Stimulated activated CD4-positive, alpha-beta T cell treated with anti-CD3 and anti-CD28 coated beads, Interleukin-1b, Interleukin-23, amount 100 ng/mL, for 1 hour (primary cell): Measurements from ENCODE around the gene NR1D1.
A peak's percentile ranks its signal among the peaks of the same experiment; 100 is the strongest.

Experiments
- DNase-seq, 2 donors: peaks; one replicate each; pipeline ENCODE4 v3.0.0-alpha.2; 2020; ENCODE audit warnings: low read depth in 2 of 2

NR1D1 gene

DNA sequence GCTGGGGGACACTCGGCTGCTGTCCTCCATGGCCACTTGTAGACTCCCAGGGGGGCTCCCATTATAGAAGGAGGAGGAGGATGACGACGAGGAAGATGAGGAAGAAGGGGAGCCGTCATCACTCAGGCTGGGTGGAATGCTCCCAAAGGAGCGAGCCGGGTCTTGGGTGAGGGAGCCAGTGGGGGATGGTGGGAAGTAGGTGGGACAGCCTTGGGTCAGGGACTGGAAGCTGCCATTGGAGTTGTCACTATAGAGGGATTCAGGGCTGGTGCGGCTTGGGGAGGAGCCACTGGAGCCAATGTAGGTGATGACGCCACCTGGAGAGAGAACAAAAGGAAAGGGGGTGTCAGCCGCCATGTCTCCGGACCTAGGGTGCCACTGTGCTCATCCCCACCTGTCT, 3.3 kb downstream of the NR1D1 start:
- no peak for DNase-seq

DNA sequence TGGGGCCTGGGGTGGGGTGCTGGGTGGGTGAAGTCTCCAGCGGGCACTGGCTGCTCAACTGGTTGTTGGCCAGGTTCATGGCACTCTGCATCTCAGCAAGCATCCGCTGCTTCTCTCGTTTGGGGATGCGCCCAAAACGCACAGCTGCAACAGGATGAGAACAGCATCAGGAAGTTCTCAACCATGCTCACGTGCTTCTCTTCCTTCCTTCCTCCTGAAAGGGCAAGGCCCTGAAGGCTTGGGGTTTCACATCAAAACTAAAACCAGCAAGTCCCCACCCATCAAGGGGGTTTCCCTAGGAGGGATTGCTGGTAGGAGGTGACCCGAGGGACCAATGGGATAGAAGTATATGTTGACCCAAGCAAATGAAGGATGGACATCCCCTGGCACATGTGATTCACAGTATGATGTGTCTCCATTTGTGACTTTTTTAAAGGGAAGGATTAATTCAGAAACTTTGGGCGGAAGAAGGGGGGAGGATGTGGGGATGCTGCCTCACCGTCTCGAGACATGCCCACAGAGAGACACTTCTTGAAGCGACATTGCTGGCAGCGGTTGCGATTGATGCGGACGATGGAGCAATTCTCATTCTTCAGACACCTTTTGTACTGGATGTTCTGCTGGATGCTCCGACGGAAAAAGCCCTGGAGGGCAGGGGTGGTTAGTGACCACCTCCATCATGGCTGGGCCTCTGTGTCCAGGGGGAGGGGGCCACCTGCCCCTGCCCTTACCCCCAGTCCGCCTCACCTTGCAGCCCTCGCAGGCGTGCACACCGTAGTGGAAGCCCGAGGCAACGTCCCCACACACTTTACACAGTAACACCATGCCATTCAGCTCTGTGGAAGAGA, 4.2 kb downstream of the NR1D1 start:
- peak; percentile 46 to 63 for DNase-seq

DNA sequence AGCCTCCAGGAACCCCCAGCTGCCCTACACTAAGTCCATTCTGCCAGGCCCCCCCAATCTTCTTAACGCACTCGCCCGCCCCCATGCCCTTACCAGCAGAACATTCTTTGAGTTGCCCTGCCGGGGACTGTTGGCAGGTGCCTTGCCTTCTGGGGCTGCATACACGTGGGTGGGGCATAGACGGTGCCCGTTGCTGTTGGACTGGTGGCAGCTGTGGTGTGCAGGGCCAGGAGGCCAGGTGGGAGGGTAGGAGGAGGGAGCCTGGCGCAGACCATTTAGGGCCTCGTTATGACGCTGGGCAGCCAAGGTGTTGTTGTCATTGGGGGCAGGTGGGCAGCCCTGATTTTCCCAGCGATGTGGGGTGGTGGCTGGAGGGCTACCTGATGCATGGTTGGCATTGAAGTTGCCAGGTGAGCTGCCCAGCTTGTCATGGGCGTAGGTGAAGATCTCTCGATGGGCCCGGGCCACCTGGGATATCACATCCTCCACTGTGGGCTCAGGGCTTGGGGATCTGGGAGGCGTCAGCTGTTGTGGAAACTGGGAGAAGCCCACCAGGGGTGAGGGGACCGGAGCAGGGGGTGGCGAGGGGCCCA, 4.9 kb downstream of the NR1D1 start:
- DNase-seq: no peak

DNA sequence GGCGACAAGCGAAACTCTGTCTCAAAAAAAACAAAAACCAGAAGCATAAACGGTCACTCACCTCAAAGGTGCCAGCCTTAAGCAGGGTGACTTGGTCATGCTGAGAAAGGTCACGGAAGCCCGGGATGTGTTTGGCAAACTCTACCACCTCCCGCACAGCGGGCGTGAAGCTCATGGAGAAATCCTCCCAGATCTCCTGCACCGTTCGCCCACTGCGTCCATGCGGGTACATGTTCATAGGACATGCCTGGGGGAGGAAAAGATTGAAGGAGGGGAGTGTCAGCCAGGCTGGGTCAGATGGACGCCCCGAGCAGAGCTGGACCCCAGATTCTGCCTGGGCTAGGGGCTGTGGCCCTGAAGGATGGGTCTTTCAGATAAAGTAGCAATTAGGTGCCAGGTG, 5.5 kb downstream of the NR1D1 start:
- no peak for DNase-seq

DNA sequence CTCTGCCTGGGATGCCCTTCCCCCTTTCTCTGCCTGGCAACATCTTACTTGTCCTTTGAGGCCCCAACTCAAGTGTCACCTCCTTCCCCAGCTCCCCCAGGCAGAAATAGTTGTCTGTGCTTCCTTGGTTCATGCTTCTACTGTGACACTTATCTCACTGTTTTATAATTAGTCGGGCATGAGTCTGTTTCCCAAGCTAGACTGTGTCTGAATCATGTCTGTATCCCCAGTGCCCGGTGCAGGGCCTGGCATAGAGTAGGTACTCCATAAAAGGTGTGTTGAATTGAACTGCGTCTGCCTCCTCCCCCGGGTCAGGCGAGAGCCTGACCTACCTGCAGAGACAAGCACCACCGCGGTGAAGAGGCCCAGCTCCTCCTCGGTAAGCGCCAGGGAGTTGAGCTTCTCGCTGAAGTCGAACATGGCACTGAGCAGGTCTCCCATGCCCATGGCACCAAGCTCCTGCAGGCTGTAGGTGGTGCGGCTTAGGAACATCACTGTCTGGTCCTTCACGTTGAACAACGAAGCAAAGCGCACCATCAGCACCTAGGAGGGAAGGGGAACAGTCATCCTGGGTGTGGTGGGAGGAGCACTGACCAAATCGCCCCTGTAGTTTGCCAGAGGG, 6.7 kb downstream of the NR1D1 start:
- DNase-seq: no peak

DNA sequence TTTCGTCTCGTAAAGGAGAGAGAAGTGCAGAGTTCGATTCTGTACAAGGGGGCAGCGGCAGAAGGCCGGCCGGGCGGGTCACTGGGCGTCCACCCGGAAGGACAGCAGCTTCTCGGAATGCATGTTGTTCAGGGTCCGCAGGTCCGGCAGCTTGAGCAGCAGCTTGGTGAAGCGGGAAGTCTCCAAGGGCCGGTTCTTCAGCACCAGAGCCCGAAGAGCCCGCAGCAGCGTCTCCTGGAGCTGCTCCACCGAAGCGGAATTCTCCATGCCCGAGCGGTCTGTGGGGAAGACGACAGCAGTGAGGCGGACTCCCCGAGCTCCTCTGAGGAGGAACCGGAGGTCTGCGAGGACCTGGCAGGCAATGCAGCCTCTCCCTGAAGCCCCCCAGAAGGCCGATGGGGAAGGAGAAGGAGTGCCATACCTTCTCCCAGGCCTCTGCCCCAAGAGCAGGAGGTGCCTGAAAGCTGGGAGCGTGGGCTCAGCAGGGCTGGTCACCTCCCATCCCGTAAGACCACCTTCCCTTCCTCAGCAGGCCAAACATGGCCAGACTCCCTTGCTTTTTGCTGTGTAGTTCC, 7.3 kb downstream of the NR1D1 start:
- no peak for DNase-seq

DNA sequence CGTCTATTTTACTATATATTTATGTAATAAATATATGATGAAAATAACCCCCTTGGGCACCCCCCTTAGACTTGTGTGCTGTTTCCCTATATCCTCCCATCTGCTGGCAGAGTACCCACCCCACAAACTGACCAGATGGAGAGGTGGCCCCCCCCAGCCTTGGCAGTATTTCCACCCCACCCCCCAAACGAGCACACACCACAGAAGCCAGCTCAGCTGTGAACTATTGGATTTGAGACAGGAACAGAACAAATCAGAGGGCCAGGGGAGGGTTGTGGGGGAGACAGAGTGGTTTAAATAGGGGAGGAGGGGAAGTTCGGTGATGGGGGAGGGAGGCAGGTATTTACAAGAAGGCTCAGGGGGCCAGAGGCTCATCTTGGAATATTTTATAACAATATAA, 7.8 kb downstream of the NR1D1 start:
- no peak for DNase-seq

DNA sequence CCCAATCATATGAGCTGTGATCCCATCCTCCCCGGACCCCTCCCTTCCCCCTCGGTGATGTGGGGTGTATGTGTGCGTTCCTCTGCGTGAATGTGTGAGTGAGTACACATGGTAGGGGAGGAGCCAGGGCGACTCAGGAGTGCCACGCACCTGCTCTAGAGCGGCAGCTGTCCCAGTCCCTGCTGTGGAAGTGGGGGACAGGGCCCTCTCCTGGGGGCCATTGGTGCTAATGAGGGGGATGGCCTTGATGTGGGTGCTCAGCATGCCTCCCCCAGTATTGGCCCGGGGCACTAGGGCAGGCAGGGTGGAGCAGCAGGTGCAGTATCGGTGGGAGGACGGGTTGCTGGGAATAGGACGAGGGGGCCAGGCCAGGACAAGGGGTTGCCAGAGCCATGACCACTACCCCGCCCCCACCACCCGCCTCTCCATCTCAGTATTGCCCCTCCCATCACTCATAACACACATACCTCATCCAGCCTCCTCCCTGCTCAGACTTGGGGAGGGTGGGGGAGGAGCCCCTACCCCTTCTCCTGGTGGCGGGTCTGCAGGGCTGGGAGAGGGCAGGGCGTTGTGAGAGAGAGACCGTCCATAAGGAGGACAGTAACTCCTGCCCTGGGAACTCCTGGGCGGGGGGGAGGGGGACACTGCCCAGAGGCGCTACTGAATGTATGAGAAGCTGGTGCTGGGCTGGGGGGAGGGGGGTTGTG, 8.5 kb downstream of the NR1D1 start:
- DNase-seq: no peak

DNA sequence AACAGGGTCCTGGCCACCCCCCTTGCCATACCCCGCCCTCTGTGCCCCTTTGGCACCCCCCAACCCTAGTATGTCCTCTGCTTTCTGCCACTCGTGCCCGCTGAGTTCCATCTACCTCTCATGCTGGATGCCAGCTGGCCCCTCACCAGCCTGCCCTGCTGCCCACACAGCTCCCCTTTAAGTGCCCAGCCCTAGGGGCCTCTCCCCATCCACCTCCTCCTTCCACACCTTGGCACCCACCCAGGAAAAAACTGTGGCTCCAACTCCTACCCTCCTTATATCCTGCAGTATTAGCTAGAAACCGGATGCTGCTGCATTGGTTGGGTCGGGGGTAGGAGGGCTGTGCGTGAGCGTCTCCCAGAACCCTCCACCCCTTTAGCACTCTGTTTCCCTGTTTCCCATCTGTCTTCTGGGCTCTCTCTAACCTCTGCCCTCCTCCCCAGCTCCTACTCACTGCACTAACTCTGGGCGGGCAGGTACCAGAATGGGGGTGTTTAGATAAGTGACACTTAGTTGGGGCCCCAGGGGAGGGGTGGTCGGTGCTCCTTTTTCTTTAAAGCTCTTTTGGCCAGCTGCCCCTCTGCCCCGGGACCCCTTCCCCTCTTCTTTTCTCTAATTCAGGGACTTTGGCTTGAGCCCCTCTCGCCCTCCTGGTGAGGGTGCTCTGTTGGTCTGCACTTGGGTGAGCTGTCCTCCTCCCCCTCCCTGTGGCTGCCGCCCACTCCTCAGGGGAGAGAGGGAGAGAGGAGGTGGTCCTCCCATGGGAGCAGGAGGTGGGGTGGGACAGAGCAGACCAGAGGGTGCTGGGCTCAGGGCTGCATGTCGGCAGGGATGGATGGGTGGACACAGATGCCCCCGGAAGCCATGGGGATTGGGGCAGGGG, 9.9 kb downstream of the NR1D1 start:
- no peak for DNase-seq

DNA sequence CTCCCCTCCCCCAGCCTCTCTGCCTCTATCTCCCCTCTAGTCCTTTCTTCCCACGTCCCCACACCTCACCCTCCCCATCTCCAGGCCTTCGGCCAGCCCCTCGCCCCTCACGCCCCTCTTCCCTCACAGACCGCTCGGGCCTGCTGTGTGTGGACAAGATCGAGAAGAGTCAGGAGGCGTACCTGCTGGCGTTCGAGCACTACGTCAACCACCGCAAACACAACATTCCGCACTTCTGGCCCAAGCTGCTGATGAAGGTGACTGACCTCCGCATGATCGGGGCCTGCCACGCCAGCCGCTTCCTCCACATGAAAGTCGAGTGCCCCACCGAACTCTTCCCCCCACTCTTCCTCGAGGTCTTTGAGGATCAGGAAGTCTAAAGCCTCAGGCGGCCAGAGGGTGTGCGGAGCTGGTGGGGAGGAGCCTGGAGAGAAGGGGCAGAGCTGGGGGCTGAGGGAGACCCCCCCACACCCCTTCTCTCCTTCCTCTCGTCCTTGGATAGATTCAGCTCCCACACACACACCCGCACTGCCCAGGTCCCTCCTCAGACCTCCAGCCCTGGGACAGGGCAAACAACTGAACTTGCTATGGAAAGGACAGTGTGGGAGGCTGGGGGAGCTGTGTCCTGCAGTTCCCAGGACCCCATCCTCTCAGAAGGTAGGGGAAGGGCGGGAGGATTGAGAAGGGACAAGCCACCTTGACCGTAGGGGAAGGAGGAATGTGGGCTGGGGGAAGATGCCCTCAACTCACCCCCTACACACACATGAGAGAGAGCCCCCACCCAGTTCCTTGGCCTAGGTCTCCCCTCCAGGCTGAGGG, 11.1 kb downstream of the NR1D1 start:
- no peak for DNase-seq

DNA sequence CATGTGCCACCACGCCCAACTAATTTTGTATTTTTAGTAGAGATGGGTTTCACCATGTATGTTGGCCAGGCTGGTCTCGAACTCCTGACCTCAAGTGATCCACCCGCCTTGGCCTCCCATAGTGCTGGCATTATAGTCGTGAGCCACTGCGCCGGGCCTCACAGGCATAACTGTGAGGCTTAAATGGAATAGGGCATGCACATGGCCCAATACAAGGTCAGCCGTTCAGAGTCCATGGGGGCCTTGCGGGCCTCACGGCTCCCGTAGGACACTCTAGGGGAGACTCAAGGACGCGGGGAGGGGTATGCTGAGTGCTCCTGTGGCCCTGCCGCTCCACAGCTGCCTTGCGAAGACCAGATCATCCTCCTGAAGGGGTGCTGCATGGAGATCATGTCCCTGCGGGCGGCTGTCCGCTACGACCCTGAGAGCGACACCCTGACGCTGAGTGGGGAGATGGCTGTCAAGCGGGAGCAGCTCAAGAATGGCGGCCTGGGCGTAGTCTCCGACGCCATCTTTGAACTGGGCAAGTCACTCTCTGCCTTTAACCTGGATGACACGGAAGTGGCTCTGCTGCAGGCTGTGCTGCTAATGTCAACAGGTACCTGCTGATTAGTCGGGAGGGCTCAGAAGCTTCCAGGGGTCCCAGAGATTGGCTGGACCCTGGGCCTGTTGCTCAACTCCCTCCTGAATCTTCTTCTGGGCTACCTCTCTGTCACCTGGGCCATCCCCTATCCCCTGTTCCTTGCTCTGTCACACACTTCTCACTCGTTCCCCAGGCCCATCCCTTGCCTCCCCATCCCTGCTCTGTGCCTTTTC, 12.3 kb downstream of the NR1D1 start:
- DNase-seq: no peak

DNA sequence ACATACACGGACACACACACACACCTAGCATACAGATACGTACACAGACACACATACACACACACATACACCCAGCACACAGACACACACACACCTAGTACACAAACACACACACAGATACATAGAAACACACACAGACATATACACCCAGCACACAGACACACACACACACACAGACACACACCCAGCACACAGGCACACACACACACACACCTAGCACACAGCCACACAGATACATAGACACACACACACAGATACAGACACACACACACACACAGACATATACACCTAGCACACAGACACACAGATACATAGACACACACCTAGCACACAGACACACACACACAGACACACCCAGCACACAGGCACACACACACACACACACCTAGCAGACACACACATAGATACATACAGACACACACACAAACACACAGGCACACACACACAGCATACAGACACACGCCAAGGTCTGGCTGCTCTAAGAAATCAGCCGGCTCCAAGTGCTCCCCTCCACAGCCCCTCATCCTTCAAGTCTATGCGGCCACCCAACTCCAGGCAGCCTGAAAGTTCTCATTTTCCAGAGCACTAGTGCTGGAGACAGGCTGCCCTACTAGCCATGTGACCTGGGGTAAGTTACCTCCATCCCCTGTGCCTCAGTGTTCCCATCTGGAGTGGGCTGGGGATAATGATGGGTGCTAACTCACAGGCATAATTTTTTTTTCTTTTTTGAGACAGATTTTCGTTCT, 13.2 kb downstream of the NR1D1 start:
- DNase-seq: no peak

DNA sequence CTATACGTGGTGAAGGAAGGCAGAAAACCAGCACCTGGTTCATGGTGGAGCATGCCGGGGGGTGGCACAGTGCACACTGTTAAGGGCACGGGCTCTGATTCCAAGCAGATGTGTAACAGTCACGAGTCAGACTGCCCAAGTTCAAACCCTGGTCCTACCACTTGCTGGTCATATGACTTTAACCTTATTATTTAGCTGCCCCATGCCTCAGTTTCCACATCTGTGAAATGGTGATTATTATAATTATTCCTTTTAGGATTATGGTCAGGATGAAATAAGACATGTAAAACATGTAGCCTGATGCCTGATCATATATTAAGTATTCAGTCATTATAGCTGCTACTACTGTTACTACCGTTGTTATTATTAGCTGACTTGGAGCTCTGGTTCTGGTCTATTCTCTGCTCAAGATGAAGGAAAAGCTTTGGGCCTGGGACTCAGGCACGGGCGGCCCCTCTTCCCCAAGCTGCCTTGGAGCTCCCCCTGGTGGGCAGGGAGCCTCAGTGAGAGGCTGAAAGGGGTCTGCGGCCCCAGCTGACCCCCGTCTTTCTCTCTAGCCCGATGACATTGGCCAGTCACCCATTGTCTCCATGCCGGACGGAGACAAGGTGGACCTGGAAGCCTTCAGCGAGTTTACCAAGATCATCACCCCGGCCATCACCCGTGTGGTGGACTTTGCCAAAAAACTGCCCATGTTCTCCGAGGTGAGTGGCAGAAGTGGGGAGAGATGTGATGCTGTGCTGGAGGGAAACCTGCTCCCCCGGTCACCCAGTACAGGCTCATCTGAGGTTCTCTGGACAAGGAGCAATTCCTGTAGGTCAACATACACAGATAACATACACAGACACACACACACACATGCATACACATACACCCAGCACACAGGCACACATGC, 14.0 kb downstream of the NR1D1 start:
- peak in 1 of 2 donors; percentile 51 for DNase-seq

DNA sequence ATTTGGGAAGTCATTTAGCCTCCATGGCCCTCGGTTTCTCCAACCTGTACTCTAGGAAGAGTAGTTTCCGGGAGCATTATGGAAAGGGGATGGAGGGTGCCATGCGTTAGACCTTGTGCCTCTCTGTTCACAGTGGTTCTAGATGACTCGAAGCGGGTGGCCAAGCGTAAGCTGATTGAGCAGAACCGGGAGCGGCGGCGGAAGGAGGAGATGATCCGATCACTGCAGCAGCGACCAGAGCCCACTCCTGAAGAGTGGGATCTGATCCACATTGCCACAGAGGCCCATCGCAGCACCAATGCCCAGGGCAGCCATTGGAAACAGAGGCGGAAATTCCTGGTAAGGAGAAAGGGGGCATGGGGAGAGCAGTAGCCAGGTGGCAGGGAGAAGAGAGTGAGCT, 15.9 kb downstream of the NR1D1 start:
- DNase-seq: no peak

DNA sequence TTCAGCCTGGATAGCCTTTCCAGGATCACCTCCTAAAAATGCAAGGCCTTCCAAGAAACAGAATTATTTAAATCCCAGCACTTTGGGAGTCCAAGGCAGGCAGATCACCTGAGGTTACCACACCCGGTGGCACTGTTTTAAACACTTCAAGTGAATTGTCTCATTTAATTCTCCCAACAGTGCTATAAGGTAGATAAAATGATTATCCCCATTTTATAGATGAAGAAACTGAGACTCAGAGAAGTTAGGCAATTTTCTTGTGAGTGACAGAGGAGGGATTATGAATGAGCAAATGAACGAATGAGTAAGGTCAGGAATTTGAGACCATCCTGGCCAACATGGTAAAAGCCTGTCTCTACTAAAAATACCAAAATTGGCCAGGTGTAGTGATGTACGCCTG, 20.8 kb downstream of the NR1D1 start:
- DNase-seq: no peak

DNA sequence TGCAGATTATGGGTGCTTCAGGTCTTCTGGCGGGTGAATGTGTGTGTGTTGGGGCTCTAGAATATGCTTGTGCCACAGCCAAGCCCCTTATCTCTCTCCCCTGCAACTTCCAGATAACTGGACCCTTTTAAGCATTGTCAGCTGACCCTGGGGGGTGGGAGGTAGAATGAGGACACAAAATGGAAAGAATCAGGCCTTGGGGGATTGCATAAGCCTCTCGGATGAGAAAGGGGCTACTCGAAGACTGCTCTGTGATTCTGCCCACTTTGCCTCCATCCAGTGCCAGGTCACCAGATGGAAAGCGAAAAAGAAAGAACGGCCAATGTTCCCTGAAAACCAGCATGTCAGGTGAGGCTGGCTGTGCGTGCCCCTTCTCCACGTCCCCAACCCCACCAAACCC, 23.8 kb downstream of the NR1D1 start:
- DNase-seq: no peak

DNA sequence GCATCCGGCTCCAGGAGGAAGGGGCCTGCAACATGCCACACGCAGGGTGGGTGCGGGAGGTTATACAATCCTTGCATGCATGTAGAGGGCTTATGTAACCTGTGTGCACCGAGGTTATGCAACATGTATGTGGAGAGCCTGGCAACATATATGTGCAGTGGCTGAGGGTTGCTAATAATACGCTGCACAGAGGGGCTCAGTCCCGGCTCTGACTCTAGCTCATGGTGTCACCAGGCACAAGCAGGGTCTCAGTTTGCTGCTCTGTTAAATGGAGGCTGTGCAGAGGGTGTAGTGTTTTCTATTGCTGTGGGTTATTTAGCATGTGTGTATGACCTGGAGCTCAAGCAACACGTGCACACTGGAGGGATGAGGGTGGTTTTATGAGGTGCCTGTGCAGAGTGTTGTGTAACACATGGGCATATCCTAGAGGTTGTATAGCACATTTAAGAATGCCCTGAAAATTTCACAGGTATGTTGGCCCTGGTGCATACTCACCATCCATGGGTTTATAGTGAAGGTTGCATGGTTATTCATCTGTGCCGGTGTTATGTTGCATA, 24.4 kb downstream of the NR1D1 start:
- no peak for DNase-seq
